DND-41 (cell line): ENCODE data around the gene TRIM47.

Source experiments
- ATAC-seq: fragments of 200-7000 bp; cut with Tn5 transposase; 3 replicates; pipeline ENCODE4 v1.9.1; 2021; ENCODE audit warnings: low read depth; ENCODE audit not compliant: insufficient read depth
- DNase-seq: peaks from one replicate; pipeline ENCODE4 v3.0.0-alpha.2; 2020
- H2AFZ ChIP-seq: 2 replicates; pipeline ENCODE4 v1.6.0; 2012; ENCODE audit warnings: low read depth, low read length
- H3K27ac ChIP-seq: 2 replicates; pipeline ENCODE4 v1.5.1; 2012; ENCODE audit warnings: low read length, inconsistent platforms
- H3K27me3 ChIP-seq: fragments of 200-600 bp; sonication (generic); 2 replicates; pipeline ENCODE4 v1.6.0; 2012; ENCODE audit warnings: low read length, mild to moderate bottlenecking, inconsistent platforms; ENCODE audit not compliant: insufficient read depth, poor library complexity
- H3K36me3 ChIP-seq: 2 replicates; pipeline ENCODE4 v1.5.1; 2012; ENCODE audit warnings: low read length, inconsistent platforms; ENCODE audit not compliant: insufficient read depth
- H3K4me1 ChIP-seq: 2 replicates; pipeline ENCODE4 v1.5.1; 2012; ENCODE audit warnings: mild to moderate bottlenecking, low read length; ENCODE audit not compliant: insufficient read depth
- H3K4me2 ChIP-seq: 2 replicates; pipeline ENCODE4 v1.6.0; 2012; ENCODE audit warnings: mild to moderate bottlenecking, moderate library complexity, low read length, inconsistent platforms; ENCODE audit not compliant: insufficient read depth
- H3K4me3 ChIP-seq, 2 experiments: fragments of 200-600 bp in 1 of 2; shearing (Covaris generic) in 1 of 2; 2 replicates each; pipeline ENCODE4 v1.5.1; 2012 to 2016; ENCODE audit warnings: inconsistent platforms in 2 of 2, low read length in 2 of 2, mild to moderate bottlenecking in 2 of 2, low read depth in 1 of 2, moderate library complexity in 1 of 2
- H3K79me2 ChIP-seq: 2 replicates; pipeline ENCODE4 v1.6.0; 2012; ENCODE audit warnings: low read length, inconsistent platforms; ENCODE audit not compliant: insufficient read depth
- H3K9ac ChIP-seq: 2 replicates; pipeline ENCODE4 v1.6.0; 2012; ENCODE audit warnings: low read depth, mild to moderate bottlenecking, inconsistent platforms, low read length, moderate library complexity
- H3K9me3 ChIP-seq: 2 replicates; pipeline ENCODE4 v1.5.1; 2012; ENCODE audit warnings: low read length, moderate library complexity, mild to moderate bottlenecking, inconsistent platforms; ENCODE audit not compliant: insufficient read depth, severe bottlenecking
- H4K20me1 ChIP-seq: 2 replicates; pipeline ENCODE4 v1.6.0; 2012; ENCODE audit warnings: low read length; ENCODE audit not compliant: insufficient read depth
- EZH2 ChIP-seq: IDR thresholded peaks from 3 replicates; pipeline ENCODE4 v1.6.1; 2012; ENCODE audit warnings: borderline replicate concordance, low read depth, mild to moderate bottlenecking, moderate library complexity, low read length, inconsistent platforms; ENCODE audit not compliant: severe bottlenecking
- TF ChIP-seq, protein P1 (sequence below): IDR thresholded peaks from 2 replicates; pipeline ENCODE4 v1.5.1; 2012; ENCODE audit warnings: borderline replicate concordance, low read length, moderate library complexity, mild to moderate bottlenecking; ENCODE audit not compliant: poor library complexity, severe bottlenecking; ENCODE audit errors: extremely low read depth

TRIM47 gene

GRCh38 chr17:75906143-75906884 is 27.9 kb upstream of the TRIM47 start:
- Histone ChIP-seq H3K4me2 (peak overlapping the region; percentile 87; the same call in 1 of the 2 replicates), H3K4me3 (peak overlapping the region in 1 of 2 experiments; percentile 85; a peak in 1 of 4 replicates), H3K79me2 (peaks cover 27% of the 10 kb centered on the region), H4K20me1 (no peaks in the 10 kb centered on the region), H3K27ac (peak overlapping the region; percentile 56), H3K27me3 (no peaks in the 10 kb centered on the region), H3K36me3 (peaks cover 20% of the 10 kb centered on the region), H3K9me3 (no peaks in the 10 kb centered on the region), H2AFZ (peak overlapping the region; percentile 64), H3K4me1 (peaks cover 29% of the 10 kb centered on the region), H3K9ac (peak overlapping the region; percentile 81)
- ATAC-seq = no peak
- TF ChIP-seq, protein P1, sequence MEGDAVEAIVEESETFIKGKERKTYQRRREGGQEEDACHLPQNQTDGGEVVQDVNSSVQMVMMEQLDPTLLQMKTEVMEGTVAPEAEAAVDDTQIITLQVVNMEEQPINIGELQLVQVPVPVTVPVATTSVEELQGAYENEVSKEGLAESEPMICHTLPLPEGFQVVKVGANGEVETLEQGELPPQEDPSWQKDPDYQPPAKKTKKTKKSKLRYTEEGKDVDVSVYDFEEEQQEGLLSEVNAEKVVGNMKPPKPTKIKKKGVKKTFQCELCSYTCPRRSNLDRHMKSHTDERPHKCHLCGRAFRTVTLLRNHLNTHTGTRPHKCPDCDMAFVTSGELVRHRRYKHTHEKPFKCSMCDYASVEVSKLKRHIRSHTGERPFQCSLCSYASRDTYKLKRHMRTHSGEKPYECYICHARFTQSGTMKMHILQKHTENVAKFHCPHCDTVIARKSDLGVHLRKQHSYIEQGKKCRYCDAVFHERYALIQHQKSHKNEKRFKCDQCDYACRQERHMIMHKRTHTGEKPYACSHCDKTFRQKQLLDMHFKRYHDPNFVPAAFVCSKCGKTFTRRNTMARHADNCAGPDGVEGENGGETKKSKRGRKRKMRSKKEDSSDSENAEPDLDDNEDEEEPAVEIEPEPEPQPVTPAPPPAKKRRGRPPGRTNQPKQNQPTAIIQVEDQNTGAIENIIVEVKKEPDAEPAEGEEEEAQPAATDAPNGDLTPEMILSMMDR = no peak
- no peak for TF ChIP-seq EZH2
- no peak for DNase-seq

DNA sequence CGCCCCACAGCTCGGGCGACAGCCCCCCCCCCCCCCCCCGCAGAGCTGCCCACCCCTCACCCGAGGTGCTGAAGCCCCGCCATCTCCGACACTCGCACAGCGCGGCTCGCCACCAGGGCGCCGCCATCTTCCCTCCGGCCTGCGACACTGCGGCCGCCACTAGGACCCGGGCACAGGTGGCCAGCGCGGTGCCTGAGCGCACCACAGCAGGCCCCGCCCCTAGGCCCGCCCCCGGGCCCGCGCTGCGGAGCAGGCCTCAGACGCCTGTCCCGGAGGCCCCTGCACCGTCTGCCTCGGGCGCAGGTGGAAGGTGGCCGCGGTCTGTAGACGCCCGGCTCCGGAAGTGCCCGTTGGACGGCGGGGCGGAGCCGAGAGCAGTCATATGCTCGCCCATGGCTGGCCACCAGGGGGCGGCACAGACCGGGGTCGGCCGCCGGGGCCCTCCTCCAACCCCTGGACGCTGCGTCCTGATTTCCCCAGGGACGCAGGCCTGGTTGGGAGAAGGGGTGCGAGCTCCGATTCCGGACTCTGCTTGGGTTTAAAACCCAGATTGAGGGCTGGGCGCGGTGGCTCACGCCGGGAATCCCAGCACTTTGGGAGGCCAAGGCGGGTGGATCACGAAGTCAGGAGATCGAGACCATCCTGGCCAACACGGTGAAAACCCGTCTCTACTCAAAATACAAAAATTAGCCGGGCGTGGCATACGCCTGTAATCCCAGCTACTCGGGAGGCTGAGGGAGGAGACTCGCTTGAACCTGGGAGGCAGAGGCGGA is 26.6 kb upstream of the TRIM47 start, which contains the start of gene MRPL38:
MRPL38 (minus strand) TSS at position 136 of the 773 bp plus-strand sequence; CDS start at position 127, 9 bp downstream.
- H3K4me3 ChIP-seq = peak within 1 kb of the TSS; percentile 84 to 85
- TF ChIP-seq EZH2 = no peak
- TF ChIP-seq, protein P1 = peak; percentile 95
- peaks cover 29% of the 10 kb centered on the region for H3K79me2 ChIP-seq
- ATAC-seq (peak; percentile 97), DNase-seq (peak; percentile 97)
- H3K27me3 ChIP-seq = no peaks in the 10 kb centered on the region
- H2AFZ ChIP-seq = peak within 1 kb of the TSS; percentile 98
- peaks cover 33% of the 10 kb centered on the region for H3K36me3 ChIP-seq
- peak within 1 kb of the TSS; percentile 81 for H3K9ac ChIP-seq
- H3K4me1 ChIP-seq = peaks cover 29% of the 10 kb centered on the region
- H3K4me2 ChIP-seq = peak within 1 kb of the TSS; percentile 87
- H4K20me1 ChIP-seq = no peaks in the 10 kb centered on the region
- H3K27ac ChIP-seq = peak within 1 kb of the TSS; percentile 94
- H3K9me3 ChIP-seq = no peaks in the 10 kb centered on the region

- Histone ChIP-seq H3K9ac (no peak overlapping the region), H3K4me3 (no peak overlapping the region), H3K36me3 (peaks cover 58% of the 10 kb centered on the region), H3K9me3 (no peaks in the 10 kb centered on the region), H3K79me2 (peaks cover 29% of the 10 kb centered on the region), H3K4me1 (peaks cover 32% of the 10 kb centered on the region), H2AFZ (no peak overlapping the region), H3K27ac (no peak overlapping the region), H3K27me3 (no peaks in the 10 kb centered on the region), H4K20me1 (no peaks in the 10 kb centered on the region), H3K4me2 (no peak overlapping the region)
- no peak for DNase-seq
- no peak for TF ChIP-seq EZH2
- TF ChIP-seq, protein P1 = no peak
- no peak for ATAC-seq
Observed at GRCh38 chr17:75902406-75902805, 24.0 kb upstream of the TRIM47 start.
